Measurements from ENCODE around the gene ABCA9. TPM values are rescaled to one million over a fixed set of nuclear protein-coding genes. Genes with fewer than 3 reads are reported as not detected.

The ABCA9 gene, protein sequence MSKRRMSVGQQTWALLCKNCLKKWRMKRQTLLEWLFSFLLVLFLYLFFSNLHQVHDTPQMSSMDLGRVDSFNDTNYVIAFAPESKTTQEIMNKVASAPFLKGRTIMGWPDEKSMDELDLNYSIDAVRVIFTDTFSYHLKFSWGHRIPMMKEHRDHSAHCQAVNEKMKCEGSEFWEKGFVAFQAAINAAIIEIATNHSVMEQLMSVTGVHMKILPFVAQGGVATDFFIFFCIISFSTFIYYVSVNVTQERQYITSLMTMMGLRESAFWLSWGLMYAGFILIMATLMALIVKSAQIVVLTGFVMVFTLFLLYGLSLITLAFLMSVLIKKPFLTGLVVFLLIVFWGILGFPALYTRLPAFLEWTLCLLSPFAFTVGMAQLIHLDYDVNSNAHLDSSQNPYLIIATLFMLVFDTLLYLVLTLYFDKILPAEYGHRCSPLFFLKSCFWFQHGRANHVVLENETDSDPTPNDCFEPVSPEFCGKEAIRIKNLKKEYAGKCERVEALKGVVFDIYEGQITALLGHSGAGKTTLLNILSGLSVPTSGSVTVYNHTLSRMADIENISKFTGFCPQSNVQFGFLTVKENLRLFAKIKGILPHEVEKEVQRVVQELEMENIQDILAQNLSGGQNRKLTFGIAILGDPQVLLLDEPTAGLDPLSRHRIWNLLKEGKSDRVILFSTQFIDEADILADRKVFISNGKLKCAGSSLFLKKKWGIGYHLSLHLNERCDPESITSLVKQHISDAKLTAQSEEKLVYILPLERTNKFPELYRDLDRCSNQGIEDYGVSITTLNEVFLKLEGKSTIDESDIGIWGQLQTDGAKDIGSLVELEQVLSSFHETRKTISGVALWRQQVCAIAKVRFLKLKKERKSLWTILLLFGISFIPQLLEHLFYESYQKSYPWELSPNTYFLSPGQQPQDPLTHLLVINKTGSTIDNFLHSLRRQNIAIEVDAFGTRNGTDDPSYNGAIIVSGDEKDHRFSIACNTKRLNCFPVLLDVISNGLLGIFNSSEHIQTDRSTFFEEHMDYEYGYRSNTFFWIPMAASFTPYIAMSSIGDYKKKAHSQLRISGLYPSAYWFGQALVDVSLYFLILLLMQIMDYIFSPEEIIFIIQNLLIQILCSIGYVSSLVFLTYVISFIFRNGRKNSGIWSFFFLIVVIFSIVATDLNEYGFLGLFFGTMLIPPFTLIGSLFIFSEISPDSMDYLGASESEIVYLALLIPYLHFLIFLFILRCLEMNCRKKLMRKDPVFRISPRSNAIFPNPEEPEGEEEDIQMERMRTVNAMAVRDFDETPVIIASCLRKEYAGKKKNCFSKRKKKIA (N-terminal part only)
- total RNA-seq = under 1 TPM in 1 of 2 donors, not detected in 1; 0.12 TPM

DNA sequence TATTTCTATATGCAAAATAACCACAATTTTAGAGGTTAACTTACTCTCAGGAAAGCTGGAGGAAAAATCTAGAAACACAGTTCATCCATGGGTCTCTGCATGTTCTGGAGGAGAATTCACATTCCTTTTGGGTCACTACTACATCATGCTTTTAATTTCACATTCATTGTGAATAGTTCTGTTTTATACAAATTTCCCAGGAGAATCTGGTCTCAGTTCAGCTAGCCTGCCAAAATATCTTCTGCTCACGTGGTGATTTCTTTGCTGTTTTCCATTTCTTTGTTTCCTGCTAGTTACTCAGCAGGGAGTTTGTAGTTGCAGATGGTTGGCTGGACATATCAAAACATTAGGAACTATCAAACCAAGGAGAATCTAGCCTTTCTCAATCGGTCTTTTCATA lies at the start of gene ABCA9:
ABCA9 (minus strand) TSS at position 106 of the 400 bp plus-strand sequence. CDS start 9,801 bp downstream, outside the sequence.
- no peak for DNase-seq (ENCODE audit: low spot score)
- Mint-ChIP-seq H3K36me3 (no peaks in the 10 kb centered on the region), H3K4me1 (ENCODE audit: low read depth in 2 of 2) (peaks cover 20 to 31% of the 10 kb centered on the region in 2 donors), H3K27me3 (no peaks in the 10 kb centered on the region), H3K4me3 (no peak within 1 kb of the TSS), H3K9me3 (peaks cover 4% of the 10 kb centered on the region), H3K27ac (no peak within 1 kb of the TSS)
- no peak for ATAC-seq

DNA sequence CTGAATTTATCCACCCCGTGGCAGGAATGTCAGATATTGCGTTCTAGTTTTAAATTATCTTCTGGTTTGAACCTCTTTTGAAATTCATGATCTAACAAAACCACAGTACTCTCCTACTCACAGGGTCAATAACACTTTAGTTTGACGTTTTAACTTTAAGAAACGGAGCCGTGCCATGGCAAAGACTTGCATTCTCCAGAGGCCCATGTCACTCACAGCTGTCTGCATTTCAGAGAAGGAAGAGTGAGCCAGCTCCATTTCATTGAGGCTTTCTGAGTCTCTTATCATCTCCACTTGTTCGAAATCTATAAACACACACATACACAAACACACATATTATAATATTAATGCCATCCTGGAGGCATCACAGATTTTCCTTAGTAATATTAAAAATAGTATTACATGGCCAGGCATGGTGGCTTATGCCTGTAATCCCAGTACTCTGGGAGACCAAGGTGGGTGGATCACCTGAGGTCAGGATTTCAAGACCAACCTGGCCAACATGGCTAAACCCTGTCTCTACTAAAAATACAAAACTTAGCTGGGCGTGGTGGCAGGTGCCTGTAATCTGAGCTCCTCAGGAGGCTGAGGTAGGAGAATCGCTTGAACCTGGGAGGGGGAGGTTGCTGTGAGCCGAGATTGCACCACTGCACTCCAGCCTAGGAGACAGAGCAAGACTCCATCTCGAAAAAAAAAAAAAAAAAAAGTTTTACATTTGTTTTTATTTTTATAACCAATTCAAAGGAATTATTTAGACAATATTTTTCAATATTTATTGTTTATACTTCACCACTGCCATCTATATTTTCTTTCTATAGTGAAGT lies 45.4 kb upstream of the ABCA9 start:
- H3K27ac Mint-ChIP-seq = no peak overlapping the region
- ATAC-seq = no peak
- H3K9me3 Mint-ChIP-seq = no peaks in the 10 kb centered on the region
- no peaks in the 10 kb centered on the region for H3K36me3 Mint-ChIP-seq
- no peak for DNase-seq (ENCODE audit: low spot score)
- no peaks in the 10 kb centered on the region for H3K4me1 Mint-ChIP-seq (ENCODE audit: low read depth in 2 of 2)
- H3K27me3 Mint-ChIP-seq = no peaks in the 10 kb centered on the region
- no peak overlapping the region for H3K4me3 Mint-ChIP-seq

DNA sequence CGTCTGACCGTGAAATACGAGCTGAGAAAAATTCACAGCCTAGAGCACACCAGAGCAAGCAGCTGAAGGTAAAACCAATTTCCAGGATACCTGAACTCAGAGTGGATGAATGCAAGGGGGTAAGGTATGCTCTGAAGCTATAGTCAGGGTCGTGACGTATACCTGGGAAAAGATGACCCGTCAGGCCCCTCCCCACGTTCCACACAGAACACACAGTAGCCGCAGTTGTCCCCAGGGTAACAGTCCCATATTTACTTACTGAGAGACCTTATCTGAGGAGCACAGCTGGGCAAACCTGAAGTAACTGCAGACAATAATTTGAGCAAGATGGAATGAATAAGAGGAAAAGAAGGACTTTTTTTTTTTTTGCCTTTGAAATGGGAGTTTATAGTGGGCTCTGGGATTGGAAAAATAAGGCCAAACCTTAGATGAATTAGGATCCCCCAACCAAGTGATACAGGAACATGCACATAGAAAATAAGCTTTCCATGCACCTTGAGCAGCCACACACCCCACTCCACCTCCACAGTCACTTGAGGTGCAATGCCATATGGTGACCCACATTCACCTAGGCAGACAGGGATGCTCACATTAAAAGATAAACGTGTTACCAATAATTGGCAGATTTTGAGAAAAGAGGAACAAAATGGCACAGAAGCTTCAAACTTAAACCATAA lies 43.0 kb upstream of the ABCA9 start:
- DNase-seq (ENCODE audit: low spot score) (no peak), ATAC-seq (no peak)
- no peak overlapping the region for H3K27ac Mint-ChIP-seq
- H3K27me3 Mint-ChIP-seq = no peaks in the 10 kb centered on the region
- no peak overlapping the region for H3K4me3 Mint-ChIP-seq
- H3K36me3 Mint-ChIP-seq = no peaks in the 10 kb centered on the region
- H3K9me3 Mint-ChIP-seq = no peaks in the 10 kb centered on the region
- no peaks in the 10 kb centered on the region for H3K4me1 Mint-ChIP-seq (ENCODE audit: low read depth in 2 of 2)

DNA sequence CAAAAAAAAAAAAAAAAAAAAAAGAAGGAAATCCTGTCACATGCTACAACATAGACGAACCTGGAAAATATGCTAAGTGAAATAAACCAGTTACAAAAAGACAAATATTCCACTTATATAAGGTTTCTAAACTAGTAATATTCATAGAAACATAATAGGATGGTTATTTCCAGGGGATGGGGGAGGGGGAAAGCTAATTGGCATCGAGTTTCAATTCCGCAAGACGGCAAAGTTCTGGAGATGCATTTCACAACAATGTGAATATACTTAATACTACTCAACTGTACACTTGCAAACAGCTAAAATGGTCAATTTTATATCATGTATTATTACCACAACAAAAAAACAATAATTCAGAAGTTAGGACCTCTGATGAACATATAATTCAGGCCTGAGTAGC lies 37.9 kb upstream of the ABCA9 start:
- Mint-ChIP-seq H3K9me3 (no peaks in the 10 kb centered on the region), H3K4me1 (ENCODE audit: low read depth in 2 of 2) (no peaks in the 10 kb centered on the region)

DNA sequence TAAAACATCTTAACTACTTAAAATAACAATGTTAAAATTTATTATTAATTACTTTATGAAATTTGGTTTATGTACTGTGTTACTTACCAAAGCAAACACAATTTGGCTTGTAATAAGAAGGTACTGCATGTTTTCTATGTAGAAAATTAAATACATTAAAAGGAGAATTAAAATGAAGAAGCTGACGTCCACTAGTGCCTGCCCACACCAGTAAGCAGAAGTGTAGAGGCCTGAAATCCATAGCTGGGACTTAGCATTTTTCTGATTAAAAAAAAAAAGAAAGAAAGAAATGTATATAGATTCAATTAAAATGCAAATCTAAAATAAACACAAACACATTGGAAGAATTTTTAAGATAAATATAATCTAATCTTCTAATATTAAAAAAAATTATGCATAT lies 35.8 kb upstream of the ABCA9 start:
- ATAC-seq = no peak
- DNase-seq (ENCODE audit: low spot score) = no peak
- peaks cover 5 to 6% of the 10 kb centered on the region in 2 donors for H3K4me1 Mint-ChIP-seq (ENCODE audit: low read depth in 2 of 2)
- H3K4me3 Mint-ChIP-seq = no peak overlapping the region
- H3K27ac Mint-ChIP-seq = no peak overlapping the region
- no peaks in the 10 kb centered on the region for H3K36me3 Mint-ChIP-seq
- peaks cover 0 to 4% of the 10 kb centered on the region in 2 donors for H3K27me3 Mint-ChIP-seq
- no peaks in the 10 kb centered on the region for H3K9me3 Mint-ChIP-seq

More for the DNA sequence above, 37.9 kb upstream of the ABCA9 start:
- ATAC-seq (no peak), DNase-seq (ENCODE audit: low spot score) (no peak)
- Mint-ChIP-seq H3K27me3 (no peaks in the 10 kb centered on the region), H3K36me3 (no peaks in the 10 kb centered on the region), H3K4me3 (no peak overlapping the region), H3K27ac (no peak overlapping the region)

DNA sequence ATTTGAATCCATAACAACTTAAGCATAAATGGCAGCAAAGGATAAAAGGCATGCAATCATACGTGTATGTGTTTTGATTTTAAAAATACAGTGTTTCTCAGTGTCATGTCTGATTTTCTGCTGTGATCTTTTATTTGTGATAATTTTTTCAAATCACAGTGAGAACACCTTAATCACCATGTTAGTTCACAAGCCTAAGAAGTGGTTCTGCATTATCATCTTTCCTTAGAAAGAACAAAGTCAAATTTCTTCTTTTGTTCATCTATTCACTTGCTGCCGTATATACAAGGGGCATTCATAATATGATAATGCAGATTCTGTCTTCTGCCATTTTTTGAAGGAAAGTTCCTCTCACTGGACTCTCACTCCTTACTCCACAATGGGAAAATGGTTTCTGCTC lies 33.3 kb upstream of the ABCA9 start:
- Mint-ChIP-seq H3K36me3 (no peaks in the 10 kb centered on the region), H3K9me3 (no peaks in the 10 kb centered on the region), H3K4me3 (no peak overlapping the region), H3K27ac (no peak overlapping the region), H3K4me1 (ENCODE audit: low read depth in 2 of 2) (peaks cover 5 to 6% of the 10 kb centered on the region in 2 donors), H3K27me3 (peaks cover 0 to 4% of the 10 kb centered on the region in 2 donors)
- ATAC-seq = no peak
- no peak for DNase-seq (ENCODE audit: low spot score)

DNA sequence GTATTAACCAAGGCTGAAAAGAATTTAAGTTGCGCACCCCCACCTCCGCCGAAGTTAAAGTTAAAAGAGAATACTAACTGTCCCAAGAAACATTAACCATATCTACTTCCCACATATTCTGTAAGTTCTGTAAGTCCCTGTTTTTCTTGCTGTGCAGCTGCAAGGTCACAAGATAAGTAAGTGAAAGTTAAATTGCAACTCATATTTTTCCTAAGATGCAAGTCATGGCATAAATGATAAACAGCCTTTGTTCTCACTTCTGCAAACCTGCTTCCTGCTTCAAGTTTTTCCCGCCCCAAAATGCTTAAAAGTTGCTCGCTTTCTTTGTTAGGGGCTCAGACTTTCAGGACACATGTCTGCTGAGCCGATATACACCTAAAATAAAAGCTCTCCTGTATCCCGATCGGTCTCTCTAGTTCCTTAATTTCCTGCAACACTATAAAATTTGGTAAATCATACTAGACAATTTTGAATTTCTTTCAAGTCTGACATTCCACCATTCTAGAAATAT lies 32.6 kb upstream of the ABCA9 start:
- no peak for ATAC-seq
- Mint-ChIP-seq H3K9me3 (peaks cover 3% of the 10 kb centered on the region), H3K27ac (peak overlapping the region in 1 of 2 donors; percentile 9), H3K27me3 (peaks cover 0 to 7% of the 10 kb centered on the region in 2 donors), H3K36me3 (no peaks in the 10 kb centered on the region), H3K4me1 (ENCODE audit: low read depth in 2 of 2) (peaks cover 5 to 6% of the 10 kb centered on the region in 2 donors), H3K4me3 (peak overlapping the region; percentile 23)
- no peak for DNase-seq (ENCODE audit: low spot score)

DNA sequence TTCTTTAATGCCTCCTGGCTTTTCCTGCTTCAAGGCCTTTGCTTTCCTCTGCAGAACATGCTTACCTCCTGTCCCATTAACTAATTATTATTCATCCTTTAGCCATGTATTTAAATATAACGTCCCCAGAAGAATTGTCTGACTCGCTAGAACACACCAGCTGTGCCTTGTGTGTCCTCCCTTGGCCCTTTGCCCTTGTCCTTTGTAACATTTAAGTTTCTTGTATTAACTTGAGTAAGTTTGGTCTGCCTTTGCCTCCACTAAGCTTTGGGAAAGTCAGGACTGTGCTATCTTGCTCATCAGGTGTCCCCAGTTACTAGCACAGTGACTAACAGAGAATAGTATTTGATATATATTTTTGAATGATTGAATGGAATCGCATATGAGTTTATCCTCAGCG lies 29.6 kb upstream of the ABCA9 start:
- Mint-ChIP-seq H3K4me3 (no peak overlapping the region), H3K27me3 (peaks cover 0 to 7% of the 10 kb centered on the region in 2 donors), H3K9me3 (peaks cover 3% of the 10 kb centered on the region), H3K36me3 (no peaks in the 10 kb centered on the region), H3K4me1 (ENCODE audit: low read depth in 2 of 2) (peaks cover 5 to 6% of the 10 kb centered on the region in 2 donors), H3K27ac (no peak overlapping the region)
- DNase-seq (ENCODE audit: low spot score) = no peak
- no peak for ATAC-seq

DNA sequence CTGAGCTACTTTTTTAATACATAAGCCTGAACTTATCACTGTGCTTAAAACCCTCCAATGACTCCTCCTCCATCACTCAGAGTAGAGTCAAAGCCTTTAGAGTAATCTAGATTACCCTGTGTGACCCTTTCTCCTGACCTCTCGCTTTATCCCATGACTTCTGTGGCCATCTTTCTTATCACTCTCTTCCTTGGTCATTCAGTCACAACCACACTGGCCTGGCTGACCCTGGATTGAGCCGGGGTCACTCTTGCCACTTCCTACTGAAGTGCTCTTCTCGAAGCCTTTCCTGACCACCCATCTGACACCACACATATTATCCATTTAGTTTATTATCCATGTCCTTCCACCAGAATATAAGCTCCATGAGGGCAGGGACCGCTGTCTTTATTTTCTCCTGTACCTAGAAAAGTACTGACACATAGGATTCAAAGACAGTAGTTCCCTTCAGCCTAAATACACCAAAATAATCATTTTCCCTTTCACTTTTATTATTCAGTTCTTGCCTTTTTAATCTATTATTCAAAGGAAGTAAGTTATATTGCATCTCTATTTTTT lies 28.0 kb upstream of the ABCA9 start:
- no peak for DNase-seq (ENCODE audit: low spot score)
- no peak for ATAC-seq
- no peak overlapping the region for H3K4me3 Mint-ChIP-seq
- peaks cover 0 to 7% of the 10 kb centered on the region in 2 donors for H3K27me3 Mint-ChIP-seq
- no peak overlapping the region for H3K27ac Mint-ChIP-seq
- no peaks in the 10 kb centered on the region for H3K36me3 Mint-ChIP-seq
- peaks cover 3% of the 10 kb centered on the region for H3K9me3 Mint-ChIP-seq
- H3K4me1 Mint-ChIP-seq (ENCODE audit: low read depth in 2 of 2) = peaks cover 5 to 6% of the 10 kb centered on the region in 2 donors

DNA sequence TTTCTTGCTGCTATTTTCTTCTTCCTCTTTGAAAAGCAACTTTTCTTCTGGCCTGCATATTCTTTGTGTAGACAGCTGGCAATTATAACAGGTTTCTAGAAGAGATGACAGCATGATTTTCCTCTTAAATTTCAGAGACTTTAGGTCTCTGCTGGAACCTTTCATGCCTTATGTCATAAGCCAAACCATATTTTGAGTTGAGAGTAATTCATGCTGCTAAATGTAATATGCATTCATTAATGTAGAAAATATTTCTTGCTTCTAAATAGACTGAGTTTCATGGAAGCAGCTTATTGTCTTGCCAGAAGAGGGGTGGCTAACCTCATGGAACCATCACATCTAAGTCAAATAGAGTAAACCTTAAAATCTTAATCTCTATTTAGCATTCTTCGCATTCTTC lies 25.9 kb upstream of the ABCA9 start:
- H3K4me1 Mint-ChIP-seq (ENCODE audit: low read depth in 2 of 2) = no peaks in the 10 kb centered on the region
- peaks cover 0 to 3% of the 10 kb centered on the region in 2 donors for H3K27me3 Mint-ChIP-seq
- ATAC-seq (no peak), DNase-seq (ENCODE audit: low spot score) (no peak)
- H3K9me3 Mint-ChIP-seq = peaks cover 3% of the 10 kb centered on the region
- no peaks in the 10 kb centered on the region for H3K36me3 Mint-ChIP-seq
- no peak overlapping the region for H3K27ac Mint-ChIP-seq
- no peak overlapping the region for H3K4me3 Mint-ChIP-seq

DNA sequence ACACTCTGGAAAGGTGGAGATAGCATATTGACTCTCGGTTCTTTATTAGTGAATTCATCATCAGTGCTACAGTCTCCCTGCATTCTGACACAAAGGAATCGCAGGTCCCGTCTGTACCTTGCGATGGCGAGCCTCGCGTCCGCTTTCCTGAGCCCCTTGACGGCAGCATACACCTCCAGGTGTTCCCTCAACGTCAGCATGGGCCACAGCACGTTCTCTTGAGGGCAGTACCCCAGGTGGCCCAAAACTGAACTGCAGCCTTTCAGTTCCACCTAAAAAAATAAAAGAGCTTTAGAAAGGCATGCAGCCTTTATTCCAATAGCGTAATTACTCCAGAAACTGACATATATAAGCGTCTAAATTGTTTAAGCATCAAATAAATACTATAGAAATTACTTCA lies 24.2 kb upstream of the ABCA9 start:
- Mint-ChIP-seq H3K27ac (no peak overlapping the region), H3K9me3 (peaks cover 3% of the 10 kb centered on the region), H3K36me3 (no peaks in the 10 kb centered on the region), H3K4me1 (ENCODE audit: low read depth in 2 of 2) (no peaks in the 10 kb centered on the region), H3K4me3 (no peak overlapping the region), H3K27me3 (peaks cover 0 to 3% of the 10 kb centered on the region in 2 donors)
- ATAC-seq = no peak
- no peak for DNase-seq (ENCODE audit: low spot score)

DNA sequence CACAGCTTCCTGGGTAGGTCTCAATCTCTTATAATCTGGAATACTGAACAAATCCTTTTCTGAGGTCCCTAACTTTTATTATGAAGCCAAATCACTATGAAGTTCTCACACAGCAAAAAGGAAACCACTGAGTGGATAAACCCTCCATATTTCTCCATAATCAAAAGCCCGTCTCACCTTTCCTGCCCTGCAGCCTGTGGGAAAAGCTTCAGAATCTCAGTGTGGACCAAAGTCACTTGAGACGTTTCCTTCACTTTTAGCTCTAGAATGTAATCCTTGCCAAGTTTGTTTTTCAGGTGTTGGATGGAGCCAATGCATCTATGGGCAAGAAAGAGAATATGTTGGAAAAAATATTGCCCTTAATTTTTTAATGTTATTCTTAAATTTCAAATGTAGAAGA lies 22.0 kb upstream of the ABCA9 start:
- H3K36me3 Mint-ChIP-seq = no peaks in the 10 kb centered on the region
- DNase-seq (ENCODE audit: low spot score) (no peak), ATAC-seq (no peak)
- H3K4me3 Mint-ChIP-seq = no peak overlapping the region
- H3K9me3 Mint-ChIP-seq = no peaks in the 10 kb centered on the region
- H3K27me3 Mint-ChIP-seq = no peaks in the 10 kb centered on the region
- no peak overlapping the region for H3K27ac Mint-ChIP-seq
- H3K4me1 Mint-ChIP-seq (ENCODE audit: low read depth in 2 of 2) = no peaks in the 10 kb centered on the region

Data from natural killer cell treated with Interleukin-12 subunit alpha and Interleukin-12 subunit beta and Interleukin-15 and Interleukin-18, amount 100 ng/mL, for 72 hours (primary cell).